GM20000 (cell line): Measurements from ENCODE around the gene ARHGDIA.

ENCODE experiments used
- DNase-seq: peaks from one replicate; pipeline ENCODE4 v3.0.0; 2012; ENCODE audit warnings: low spot score
- CTCF ChIP-seq: IDR thresholded peaks from 2 replicates; pipeline ENCODE4 v1.5.1; 2012; ENCODE audit warnings: mild to moderate bottlenecking, control low read depth; ENCODE audit errors: extremely low read depth, missing control alignments

The ARHGDIA gene

GRCh38 chr17:81825841-81826466 is 45.2 kb downstream of the ARHGDIA start:
- no peak for DNase-seq
- no peak for TF ChIP-seq CTCF

DNA sequence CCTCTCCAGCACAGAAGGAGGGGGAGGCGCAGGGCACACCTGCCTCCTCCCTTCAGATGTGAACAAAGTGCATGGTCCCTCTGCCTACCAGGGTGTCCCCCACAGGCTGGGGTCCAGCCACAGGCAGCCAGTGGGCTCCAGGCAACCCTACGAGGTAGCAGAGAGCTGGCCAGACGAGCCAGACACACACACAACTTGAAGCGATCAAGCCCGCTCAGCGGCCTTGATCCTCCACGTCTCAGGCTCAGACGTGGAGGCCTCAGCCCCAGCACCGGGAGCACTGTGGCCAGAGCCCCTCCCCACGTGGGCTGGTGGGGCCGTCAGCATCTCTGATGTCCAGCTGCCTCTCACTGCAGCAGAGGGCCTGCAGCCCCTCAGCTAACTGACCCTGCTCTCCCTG is 46.5 kb downstream of the ARHGDIA start:
- no peak for TF ChIP-seq CTCF
- DNase-seq: no peak

DNA sequence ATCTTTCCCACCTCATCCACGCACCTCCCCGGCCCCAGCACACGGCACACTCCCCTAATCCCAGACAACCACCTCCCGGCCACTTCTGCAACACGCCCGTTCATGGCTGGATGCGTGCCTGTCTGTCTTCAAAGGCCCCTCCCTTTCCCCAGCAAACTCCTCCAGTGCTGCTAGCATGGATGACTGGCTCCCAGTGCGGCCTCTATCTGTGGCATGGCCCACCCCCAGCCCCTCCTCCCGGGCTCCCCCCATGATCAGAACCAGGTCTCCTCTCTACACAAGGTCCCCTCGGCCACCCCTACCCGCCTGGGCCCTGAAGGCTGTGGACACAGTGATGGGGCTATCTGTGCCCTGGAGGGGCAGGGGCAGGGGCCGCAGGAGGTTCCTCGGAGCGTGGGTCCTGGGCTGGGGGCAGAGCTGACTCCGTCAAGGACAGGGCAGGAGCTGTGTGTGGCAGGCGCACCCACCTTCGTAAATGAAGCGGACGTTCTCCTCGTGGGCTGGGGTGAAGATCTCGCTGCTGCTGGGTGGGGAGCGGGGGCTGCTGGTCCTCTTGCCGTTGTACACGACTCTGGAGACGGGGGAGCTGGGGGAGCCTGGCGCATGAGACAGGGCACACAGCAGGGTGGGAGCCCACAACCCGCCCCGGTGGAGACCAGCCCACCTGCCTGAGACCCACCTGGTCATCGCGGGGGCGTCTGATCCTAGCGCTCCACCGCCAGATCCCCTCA is 47.2 kb downstream of the ARHGDIA start:
- no peak for TF ChIP-seq CTCF
- DNase-seq: no peak

DNA sequence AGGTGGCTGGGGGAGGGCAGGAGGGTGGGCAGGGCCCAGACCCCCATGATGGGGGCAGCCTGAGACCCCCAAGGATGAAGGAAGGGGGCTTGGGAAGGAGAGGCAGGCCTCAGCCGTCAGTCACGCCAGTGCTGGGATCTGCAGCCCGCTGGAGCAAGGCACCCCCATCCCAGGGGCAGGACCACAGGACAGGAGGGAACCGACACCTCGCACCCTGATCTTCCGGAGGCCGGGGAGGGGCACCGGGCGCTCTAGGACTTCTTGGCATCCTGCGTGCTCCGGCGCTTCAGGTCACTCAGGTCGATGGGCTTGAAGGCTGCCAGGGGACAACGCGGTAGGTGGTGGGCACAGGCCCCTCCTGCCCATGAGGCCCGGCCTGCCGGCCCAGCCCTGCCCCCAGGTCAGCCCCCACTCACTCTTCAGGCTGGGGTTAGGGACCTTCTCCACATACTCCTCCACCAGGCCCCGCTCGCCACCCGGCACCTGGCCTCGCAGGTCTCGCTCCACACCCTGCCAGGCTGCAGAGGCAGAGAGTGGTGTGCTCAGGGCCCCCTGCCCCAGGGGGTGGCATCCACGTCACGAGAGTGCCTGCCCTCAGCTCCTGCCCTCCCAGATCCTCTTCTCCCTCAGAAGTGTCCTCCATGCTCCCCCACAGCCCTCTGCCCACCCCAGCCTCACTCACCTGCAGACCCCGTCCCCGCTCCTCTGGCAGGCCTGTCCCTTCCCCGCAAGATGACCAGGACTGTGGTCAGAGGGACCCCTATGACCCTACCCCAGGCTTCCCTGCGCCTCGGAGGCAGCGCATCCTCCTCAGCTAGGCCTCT is 47.9 kb downstream of the ARHGDIA start:
- TF ChIP-seq CTCF: no peak
- DNase-seq: no peak

- TF ChIP-seq CTCF: no peak
- DNase-seq: no peak
Measured at GRCh38 chr17:81822312-81822637, 48.9 kb downstream of the ARHGDIA start.

DNA sequence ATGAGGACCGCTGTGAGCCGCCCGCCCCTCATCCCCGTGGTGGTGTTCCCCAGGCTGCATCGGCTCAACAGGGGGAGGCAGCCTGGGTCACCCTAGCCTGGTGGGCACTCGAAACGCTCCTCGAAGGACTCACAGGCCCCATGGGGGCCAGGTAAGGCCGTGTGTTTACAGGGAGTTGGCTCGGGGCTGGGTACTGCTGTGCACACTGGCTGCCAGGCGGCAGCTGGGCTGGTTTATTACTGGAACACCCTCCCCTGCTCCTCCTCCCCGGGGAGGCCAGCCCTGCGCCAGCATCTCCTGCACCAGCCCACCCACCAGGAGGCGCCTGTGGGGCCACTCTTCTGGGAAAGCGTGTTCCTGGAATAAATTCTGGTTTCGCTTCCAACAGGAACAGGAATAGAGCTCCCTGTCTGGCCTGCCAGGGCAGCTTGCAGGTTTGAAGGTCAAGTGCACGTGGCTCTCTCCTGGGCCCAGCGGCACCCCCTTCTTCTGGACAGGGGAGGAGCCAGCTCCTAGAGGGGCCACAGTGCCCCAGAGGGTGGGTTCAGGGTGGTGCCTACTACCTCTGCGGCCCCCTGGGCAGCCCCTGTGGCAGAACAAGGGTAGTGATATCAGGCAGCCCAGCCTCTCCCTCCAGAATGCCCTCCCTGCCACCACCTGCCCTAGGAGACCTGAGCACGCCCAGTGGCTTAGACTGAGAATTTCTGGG is 49.4 kb downstream of the ARHGDIA start:
- TF ChIP-seq CTCF: no peak
- no peak for DNase-seq
